OCI-LY7 (cell line): ENCODE measurements around the gene ALG6.

Source experiments
- CTCF ChIP-seq: fragments of 200-600 bp; sonication (generic); conservative IDR thresholded peaks from 2 replicates; pipeline ENCODE4 v1.5.1; 2014; ENCODE audit warnings: mild to moderate bottlenecking, antibody characterized with exemption, low read length, moderate library complexity, mixed read lengths
- EZH2phosphoT487 ChIP-seq: fragments of 200-600 bp; sonication (generic); IDR thresholded peaks from 2 replicates; pipeline ENCODE4 v1.6.1; 2018; ENCODE audit warnings: low read depth, borderline replicate concordance, mild to moderate bottlenecking, mixed run types, antibody characterized with exemption, low read length, moderate library complexity, mixed read lengths

GRCh38 chr1:63321066-63321784, 46.2 kb upstream of the ALG6 start:
- TF ChIP-seq CTCF (no peak), EZH2phosphoT487 (no peak)
